ENCODE measurements around the gene EZR. TPM values are rescaled to one million over a fixed set of nuclear protein-coding genes. Genes with fewer than 3 reads are reported as not detected.

EZR gene
- total RNA-seq, 2 donors from 2014 or later: 26.8 to 55.2 TPM

DNA sequence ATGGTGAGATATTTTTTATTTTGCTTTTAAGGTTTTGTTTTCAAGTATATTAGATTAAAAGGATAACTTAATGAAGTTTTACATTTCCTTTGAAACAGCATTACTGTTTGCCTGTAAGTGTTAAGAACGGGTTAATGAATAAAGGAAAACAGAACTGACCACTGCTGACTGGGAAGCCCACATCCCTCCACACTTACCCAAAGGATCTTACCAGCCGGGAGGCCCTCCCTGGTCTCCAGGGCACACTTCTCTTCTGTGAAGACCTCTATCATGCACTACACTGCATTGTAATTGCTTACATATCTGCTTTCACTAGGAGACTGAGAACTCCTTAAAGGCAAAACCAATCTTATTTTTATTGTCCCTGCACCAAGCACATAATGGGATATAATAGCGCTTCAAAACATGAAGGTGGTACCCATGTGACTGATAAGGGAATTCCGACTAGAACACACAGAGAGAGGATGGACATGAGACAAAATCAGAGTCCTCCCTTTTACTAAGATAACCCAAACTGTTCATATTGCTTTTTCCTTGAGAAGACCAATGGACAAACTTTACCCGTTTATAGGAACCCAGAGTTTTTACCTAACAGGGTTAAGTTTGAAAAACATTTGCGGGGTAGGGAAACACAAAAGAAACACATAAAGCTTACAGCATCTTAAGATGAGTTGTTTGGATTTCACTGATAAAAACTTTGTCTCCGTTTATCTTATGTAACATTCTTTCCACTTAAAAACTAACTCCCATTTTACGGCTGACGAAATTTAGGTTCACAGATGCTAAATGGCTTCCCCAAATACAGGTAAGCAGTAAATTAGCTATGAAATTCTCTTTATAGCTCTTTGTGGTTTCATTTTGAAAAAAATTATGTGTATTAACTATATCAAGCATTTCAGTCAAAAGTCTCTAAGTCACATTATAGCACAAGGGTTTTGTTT is 8.7 kb downstream of the EZR start:
- no peak overlapping the region for H3K4me3 ChIP-seq
- no peak for ATAC-seq (ENCODE audit: insufficient number of reproducible peaks, low FRiP score, low read depth)

DNA sequence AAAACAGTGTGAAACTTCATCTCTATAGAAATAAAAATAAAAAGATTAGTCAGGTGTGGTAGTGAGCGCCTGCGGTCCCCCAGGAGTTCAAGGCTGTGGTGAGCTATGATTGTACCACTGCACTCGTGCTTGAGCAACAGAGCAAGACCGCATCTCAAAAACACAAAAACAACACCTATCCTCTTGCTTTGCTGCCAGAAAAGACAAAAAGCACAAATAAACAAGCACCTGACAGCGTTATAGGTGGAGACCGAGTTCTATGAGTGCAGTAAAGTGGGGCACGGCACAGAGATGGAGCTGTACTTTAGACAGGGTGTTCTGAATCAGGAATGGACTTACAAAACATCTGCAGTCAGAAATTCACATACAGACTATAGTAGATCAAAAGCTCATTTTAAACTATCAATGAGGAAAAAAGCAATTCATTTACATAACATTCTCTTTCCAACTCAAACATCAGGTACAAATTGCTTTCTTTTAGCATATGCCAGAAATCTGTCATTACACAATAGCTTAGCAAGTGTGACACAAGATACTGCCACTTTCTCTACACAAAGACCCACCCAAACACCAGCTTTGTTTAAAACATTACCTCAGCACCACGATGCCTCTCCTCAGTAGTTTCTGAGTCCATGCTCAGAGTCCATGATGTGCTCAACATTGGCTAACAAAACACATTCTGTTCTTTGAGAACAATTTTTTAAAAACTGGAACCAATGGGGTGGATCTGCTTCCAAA is 10.1 kb downstream of the EZR start:
- H3K36me3 ChIP-seq: no peaks in the 10 kb centered on the region
- no peak overlapping the region for H3K4me3 ChIP-seq
- H3K9me3 ChIP-seq: no peaks in the 10 kb centered on the region
- H3K27me3 ChIP-seq (replicated peaks; ENCODE audit: insufficient read depth): no peaks in the 10 kb centered on the region
- H3K27ac ChIP-seq: no peak overlapping the region
- TF ChIP-seq, protein P1, sequence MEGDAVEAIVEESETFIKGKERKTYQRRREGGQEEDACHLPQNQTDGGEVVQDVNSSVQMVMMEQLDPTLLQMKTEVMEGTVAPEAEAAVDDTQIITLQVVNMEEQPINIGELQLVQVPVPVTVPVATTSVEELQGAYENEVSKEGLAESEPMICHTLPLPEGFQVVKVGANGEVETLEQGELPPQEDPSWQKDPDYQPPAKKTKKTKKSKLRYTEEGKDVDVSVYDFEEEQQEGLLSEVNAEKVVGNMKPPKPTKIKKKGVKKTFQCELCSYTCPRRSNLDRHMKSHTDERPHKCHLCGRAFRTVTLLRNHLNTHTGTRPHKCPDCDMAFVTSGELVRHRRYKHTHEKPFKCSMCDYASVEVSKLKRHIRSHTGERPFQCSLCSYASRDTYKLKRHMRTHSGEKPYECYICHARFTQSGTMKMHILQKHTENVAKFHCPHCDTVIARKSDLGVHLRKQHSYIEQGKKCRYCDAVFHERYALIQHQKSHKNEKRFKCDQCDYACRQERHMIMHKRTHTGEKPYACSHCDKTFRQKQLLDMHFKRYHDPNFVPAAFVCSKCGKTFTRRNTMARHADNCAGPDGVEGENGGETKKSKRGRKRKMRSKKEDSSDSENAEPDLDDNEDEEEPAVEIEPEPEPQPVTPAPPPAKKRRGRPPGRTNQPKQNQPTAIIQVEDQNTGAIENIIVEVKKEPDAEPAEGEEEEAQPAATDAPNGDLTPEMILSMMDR (IDR thresholded peaks at IDR 0.05): no peak
- no peak for ATAC-seq (ENCODE audit: insufficient number of reproducible peaks, low FRiP score, low read depth)
- DNase-seq (ENCODE audit: low spot score): no peak
- H3K4me1 ChIP-seq (ENCODE audit: control insufficient read depth in 1 of 2, low read depth in 2 of 2): no peaks in the 10 kb centered on the region

More for the DNA sequence above, 8.7 kb downstream of the EZR start:
- peaks cover 0 to 11% of the 10 kb centered on the region in 2 donors for H3K4me1 ChIP-seq (ENCODE audit: control insufficient read depth in 1 of 2, low read depth in 2 of 2)
- H3K27ac ChIP-seq: no peak overlapping the region
- no peaks in the 10 kb centered on the region for H3K36me3 ChIP-seq
- TF ChIP-seq, protein P1 (IDR thresholded peaks at IDR 0.05): no peak
- no peak for DNase-seq (ENCODE audit: low spot score)
- no peaks in the 10 kb centered on the region for H3K27me3 ChIP-seq (replicated peaks; ENCODE audit: insufficient read depth)
- no peaks in the 10 kb centered on the region for H3K9me3 ChIP-seq

DNA sequence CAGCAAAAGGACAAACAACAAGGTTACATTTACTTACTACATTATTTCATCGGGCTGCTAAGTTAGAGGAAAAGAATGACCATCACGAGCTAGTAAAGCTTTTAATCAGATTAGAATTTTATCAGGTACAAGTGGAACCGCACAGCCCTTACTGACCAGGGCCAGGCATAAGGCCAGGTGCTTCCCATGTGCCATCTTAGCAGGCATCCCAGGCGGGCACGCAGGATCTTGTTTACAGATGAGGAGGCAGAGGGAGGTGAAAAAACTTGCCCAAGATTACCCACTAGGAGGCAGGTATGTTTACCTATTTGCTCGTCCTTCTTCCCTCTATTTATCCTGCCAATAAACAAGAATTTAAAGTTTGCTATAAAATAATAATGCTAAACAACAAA is 10.7 kb downstream of the EZR start:
- ATAC-seq (ENCODE audit: insufficient number of reproducible peaks, low FRiP score, low read depth) (no peak), DNase-seq (ENCODE audit: low spot score) (no peak)
- H3K27ac ChIP-seq: no peak overlapping the region
- no peak overlapping the region for H3K4me3 ChIP-seq
- H3K27me3 ChIP-seq (replicated peaks; ENCODE audit: insufficient read depth): no peaks in the 10 kb centered on the region
- TF ChIP-seq, protein P1 (IDR thresholded peaks at IDR 0.05): no peak
- no peaks in the 10 kb centered on the region for H3K4me1 ChIP-seq (ENCODE audit: control insufficient read depth in 1 of 2, low read depth in 2 of 2)
- no peaks in the 10 kb centered on the region for H3K36me3 ChIP-seq
- H3K9me3 ChIP-seq: no peaks in the 10 kb centered on the region

DNA sequence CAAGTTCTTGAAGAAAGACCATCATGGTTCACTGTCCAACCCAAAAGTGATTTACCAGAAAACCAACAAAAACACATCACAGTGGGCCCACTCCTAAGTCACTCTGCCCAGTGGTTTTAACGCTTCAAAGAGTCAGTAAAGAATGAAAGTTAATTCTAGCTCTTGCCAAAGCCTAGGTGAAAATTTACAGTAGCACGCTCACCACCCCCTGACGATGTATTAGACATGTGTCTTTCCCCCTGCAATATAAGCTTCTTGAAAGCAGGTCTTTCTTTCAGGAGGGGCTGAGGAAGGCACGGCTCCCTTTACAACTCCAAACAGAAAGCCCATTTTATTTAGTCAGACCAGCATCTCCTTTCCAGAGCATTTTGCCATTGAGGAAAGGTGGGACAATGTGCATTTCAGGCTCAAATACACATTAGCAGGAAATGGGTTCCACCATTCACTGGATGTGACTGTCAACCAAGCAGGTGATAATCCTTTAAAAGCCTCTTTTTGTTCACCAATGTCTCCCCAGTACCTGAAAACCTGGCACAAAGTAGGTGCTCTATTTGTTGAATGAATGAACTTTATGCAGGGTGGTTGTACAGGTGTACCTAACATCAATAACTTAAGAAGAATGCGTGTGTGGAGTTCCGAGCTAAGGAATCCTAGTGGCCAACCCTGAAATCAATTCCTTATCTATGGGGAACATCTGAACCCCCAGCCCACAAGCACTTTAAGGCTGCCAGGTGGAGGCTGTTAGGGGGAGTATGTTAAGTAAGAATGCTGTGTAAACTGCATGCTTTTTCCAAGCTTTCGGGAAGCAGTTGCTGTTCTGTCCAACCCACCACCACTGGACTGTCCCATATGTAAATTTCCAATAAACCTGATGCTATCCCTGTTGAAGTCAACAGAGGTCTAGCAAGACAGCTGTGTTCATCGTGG is 11.4 kb downstream of the EZR start:
- H3K4me3 ChIP-seq: no peak overlapping the region
- TF ChIP-seq, protein P1 (IDR thresholded peaks at IDR 0.05): no peak
- H3K4me1 ChIP-seq (ENCODE audit: control insufficient read depth in 1 of 2, low read depth in 2 of 2): no peaks in the 10 kb centered on the region
- H3K9me3 ChIP-seq: no peaks in the 10 kb centered on the region
- ATAC-seq (ENCODE audit: insufficient number of reproducible peaks, low FRiP score, low read depth) (no peak), DNase-seq (ENCODE audit: low spot score) (no peak)
- no peaks in the 10 kb centered on the region for H3K27me3 ChIP-seq (replicated peaks; ENCODE audit: insufficient read depth)
- no peak overlapping the region for H3K27ac ChIP-seq
- H3K36me3 ChIP-seq: no peaks in the 10 kb centered on the region
